A549 treated with AZD9567 at 1 μM for 4 hours (cell line): ENCODE results near the gene CAMSAP1. TPM values are rescaled to one million over a fixed set of nuclear protein-coding genes. Genes with fewer than 3 reads are reported as not detected.

Experiments used
- total RNA-seq: library from RNA; stranded (reverse); fragments of 200-300 nt; extraction: Qiagen RNA extraction; gene quantifications from 5 replicates; pipeline ENCODE4 v1.2.3, GENCODE V29; 2022; ENCODE audit not compliant: insufficient read depth

The CAMSAP1 gene, protein sequence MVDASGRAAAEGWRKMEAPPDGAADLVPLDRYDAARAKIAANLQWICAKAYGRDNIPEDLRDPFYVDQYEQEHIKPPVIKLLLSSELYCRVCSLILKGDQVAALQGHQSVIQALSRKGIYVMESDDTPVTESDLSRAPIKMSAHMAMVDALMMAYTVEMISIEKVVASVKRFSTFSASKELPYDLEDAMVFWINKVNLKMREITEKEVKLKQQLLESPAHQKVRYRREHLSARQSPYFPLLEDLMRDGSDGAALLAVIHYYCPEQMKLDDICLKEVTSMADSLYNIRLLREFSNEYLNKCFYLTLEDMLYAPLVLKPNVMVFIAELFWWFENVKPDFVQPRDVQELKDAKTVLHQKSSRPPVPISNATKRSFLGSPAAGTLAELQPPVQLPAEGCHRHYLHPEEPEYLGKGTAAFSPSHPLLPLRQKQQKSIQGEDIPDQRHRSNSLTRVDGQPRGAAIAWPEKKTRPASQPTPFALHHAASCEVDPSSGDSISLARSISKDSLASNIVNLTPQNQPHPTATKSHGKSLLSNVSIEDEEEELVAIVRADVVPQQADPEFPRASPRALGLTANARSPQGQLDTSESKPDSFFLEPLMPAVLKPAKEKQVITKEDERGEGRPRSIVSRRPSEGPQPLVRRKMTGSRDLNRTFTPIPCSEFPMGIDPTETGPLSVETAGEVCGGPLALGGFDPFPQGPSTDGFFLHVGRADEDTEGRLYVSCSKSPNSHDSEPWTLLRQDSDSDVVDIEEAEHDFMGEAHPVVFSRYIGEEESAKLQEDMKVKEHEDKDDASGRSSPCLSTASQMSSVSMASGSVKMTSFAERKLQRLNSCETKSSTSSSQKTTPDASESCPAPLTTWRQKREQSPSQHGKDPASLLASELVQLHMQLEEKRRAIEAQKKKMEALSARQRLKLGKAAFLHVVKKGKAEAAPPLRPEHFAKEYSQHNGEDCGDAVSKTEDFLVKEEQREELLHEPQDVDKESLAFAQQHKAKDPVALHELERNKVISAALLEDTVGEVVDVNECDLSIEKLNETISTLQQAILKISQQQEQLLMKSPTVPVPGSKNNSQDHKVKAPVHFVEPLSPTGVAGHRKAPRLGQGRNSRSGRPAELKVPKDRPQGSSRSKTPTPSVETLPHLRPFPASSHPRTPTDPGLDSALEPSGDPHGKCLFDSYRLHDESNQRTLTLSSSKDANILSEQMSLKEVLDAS (N-terminal part only)
- 20.0 to 22.6 TPM (median 21.0 TPM) in 5 replicates for total RNA-seq

GRCh38 chr9:135907431-135908092 lies at the start of gene CAMSAP1:
CAMSAP1 (minus strand) TSS chr9:135907546; CDS start chr9:135907159, 387 bp downstream.

Other genes starting within 250 kb of the CAMSAP1 start
- not detected in 5 replicates for gene LCN9, start 244.2 kb downstream of the CAMSAP1 start, total RNA-seq
- gene SOHLH1, start 208.1 kb downstream of the CAMSAP1 start, total RNA-seq = 0.06 TPM in 1 of 5 replicates, not detected in the others
- gene KCNT1, start 205.4 kb downstream of the CAMSAP1 start, total RNA-seq = not detected in 5 replicates
- gene UBAC1, start 53.8 kb upstream of the CAMSAP1 start, total RNA-seq = 31.8 to 38.4 TPM (median 34.5 TPM) in 5 replicates
- 23.3 to 34.2 TPM (median 32.2 TPM) in 5 replicates for gene NACC2, start 187.7 kb upstream of the CAMSAP1 start, total RNA-seq
- gene TMEM250, start 211.3 kb upstream of the CAMSAP1 start, total RNA-seq = 25.8 to 49.7 TPM (median 44.8 TPM) in 5 replicates